Brain microvascular endothelial cell (primary cell): Measurements from ENCODE around the gene EIPR1.

ENCODE experiments used
- DNase-seq: peaks from one replicate; pipeline ENCODE4 v3.0.0-alpha.2; 2020
- H3K27ac ChIP-seq: fragments of 250-450 bp; sonication (Bioruptor Pico); 2 replicates; pipeline ENCODE4 v1.5.1; 2020; ENCODE audit warnings: mild to moderate bottlenecking, moderate library complexity
- H3K27me3 ChIP-seq: fragments of 250-450 bp; sonication (Bioruptor Pico); replicated peaks from 2 replicates; pipeline ENCODE4 v1.5.1; 2020; ENCODE audit warnings: mild to moderate bottlenecking
- H3K36me3 ChIP-seq: fragments of 250-450 bp; sonication (Bioruptor Pico); replicated peaks from 2 replicates; pipeline ENCODE4 v1.5.1; 2020; ENCODE audit warnings: mild to moderate bottlenecking
- H3K4me3 ChIP-seq: 2 replicates; pipeline ENCODE4 v1.5.1; 2011; ENCODE audit warnings: low read depth, mild to moderate bottlenecking, control low read depth, low read length, moderate library complexity
- CTCF ChIP-seq: IDR thresholded peaks from 2 replicates; pipeline ENCODE4 v1.5.1; 2011; ENCODE audit warnings: low read depth, mild to moderate bottlenecking, moderate library complexity, low read length, control low read depth, inconsistent platforms; ENCODE audit errors: missing control alignments
- in situ Hi-C: cut with HindIII; loops from 2 replicates; pipeline ENCODE4 v1.10.0; 2017; ENCODE audit warnings: low sequenced_read_pairs, low pct_ligation_motif_present

Gene EIPR1

GRCh38 chr2:3233877-3234276 lies 143.7 kb downstream of the EIPR1 start:
- no peaks in the 10 kb centered on the region for H3K27me3 ChIP-seq
- no peak overlapping the region for H3K27ac ChIP-seq
- in situ Hi-C loops: no loop called here
- no peak for TF ChIP-seq CTCF
- no peak for DNase-seq
- H3K4me3 ChIP-seq: no peak overlapping the region
- no peaks in the 10 kb centered on the region for H3K36me3 ChIP-seq

GRCh38 chr2:3229221-3229620 lies 148.4 kb downstream of the EIPR1 start:
- in situ Hi-C loops: no loop called here
- Histone ChIP-seq H3K4me3 (no peak overlapping the region), H3K27ac (no peak overlapping the region), H3K27me3 (no peaks in the 10 kb centered on the region), H3K36me3 (no peaks in the 10 kb centered on the region)
- TF ChIP-seq CTCF: no peak
- no peak for DNase-seq

- DNase-seq: no peak
- TF ChIP-seq CTCF: no peak
- no peak overlapping the region for H3K4me3 ChIP-seq
- no peaks in the 10 kb centered on the region for H3K36me3 ChIP-seq
- in situ Hi-C loops: no loop called here
- no peaks in the 10 kb centered on the region for H3K27me3 ChIP-seq
- no peak overlapping the region for H3K27ac ChIP-seq
These were observed 152.9 kb downstream of the EIPR1 start for GRCh38 chr2:3224681-3225080.

GRCh38 chr2:3223080-3223923 lies 154.3 kb downstream of the EIPR1 start:
- no peak overlapping the region for H3K4me3 ChIP-seq
- no peaks in the 10 kb centered on the region for H3K36me3 ChIP-seq
- in situ Hi-C loops: no loop called here
- no peak for TF ChIP-seq CTCF
- peak overlapping the region; percentile 47 for H3K27ac ChIP-seq
- H3K27me3 ChIP-seq: no peaks in the 10 kb centered on the region
- DNase-seq: peak; percentile 74

- DNase-seq: peak; percentile 28
- peak overlapping the region; percentile 47 for H3K27ac ChIP-seq
These were observed 155.0 kb downstream of the EIPR1 start for GRCh38 chr2:3222636-3223035.

More at GRCh38 chr2:3222636-3223035, 155.0 kb downstream of the EIPR1 start:
- no peak overlapping the region for H3K4me3 ChIP-seq
- in situ Hi-C loops: no loop called here
- H3K27me3 ChIP-seq: no peaks in the 10 kb centered on the region
- TF ChIP-seq CTCF: no peak
- H3K36me3 ChIP-seq: no peaks in the 10 kb centered on the region
